ENCODE data around the gene CCDC154.

DNA sequence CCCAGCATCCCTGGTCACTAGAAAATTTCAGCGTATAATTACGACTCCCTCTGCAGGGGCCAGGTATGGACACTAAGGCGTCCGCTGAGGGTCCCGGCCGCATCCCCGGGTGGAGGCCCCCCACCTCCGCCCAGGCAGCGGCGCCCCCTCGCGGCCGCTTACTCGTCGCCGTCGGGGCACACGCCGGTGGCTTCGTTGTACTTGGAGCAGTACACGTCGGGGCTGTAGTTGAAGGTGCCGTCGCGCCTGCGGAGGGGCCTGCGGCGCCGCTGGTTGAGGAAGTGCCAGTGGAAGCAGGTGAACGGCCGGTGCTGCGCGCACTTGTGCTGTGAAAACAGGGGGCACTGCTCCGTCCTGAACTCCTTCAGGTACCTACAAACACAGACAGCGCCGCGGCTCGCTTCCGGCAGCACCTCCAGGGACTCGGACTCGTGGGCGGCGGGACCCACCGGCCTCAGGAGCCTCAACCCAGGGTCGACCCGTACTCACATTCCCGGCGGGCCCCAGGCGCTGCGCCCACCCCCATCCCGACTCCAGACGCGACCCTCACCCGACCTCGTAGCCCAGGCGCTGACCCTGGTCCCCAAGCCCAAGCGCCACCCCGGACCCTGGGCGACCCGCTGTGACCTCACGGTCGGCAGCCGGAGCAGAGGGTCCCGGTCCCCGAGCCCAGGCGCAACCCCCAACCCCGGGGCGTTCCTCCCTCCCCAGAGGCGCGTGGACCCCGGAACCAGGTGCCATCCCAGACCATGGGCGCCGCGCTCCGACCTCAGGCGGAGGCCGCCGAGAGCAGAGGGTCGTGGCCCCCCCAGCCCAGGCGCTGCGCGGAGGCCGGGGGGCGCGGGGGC lies 30.4 kb downstream of the CCDC154 start:
- TF ChIP-seq MAZ (IDR thresholded peaks at IDR 0.05; ENCODE audit: borderline replicate concordance, low read depth, low read length) (peak; percentile 43; the same call in 1 of the 2 replicates), RFX5 (IDR thresholded peaks at IDR 0.05; ENCODE audit: low read depth, low read length) (no peak), POLR2A (IDR thresholded peaks at IDR 0.05; ENCODE audit: low read depth, low read length) (no peak)
- TF ChIP-seq, protein P1, sequence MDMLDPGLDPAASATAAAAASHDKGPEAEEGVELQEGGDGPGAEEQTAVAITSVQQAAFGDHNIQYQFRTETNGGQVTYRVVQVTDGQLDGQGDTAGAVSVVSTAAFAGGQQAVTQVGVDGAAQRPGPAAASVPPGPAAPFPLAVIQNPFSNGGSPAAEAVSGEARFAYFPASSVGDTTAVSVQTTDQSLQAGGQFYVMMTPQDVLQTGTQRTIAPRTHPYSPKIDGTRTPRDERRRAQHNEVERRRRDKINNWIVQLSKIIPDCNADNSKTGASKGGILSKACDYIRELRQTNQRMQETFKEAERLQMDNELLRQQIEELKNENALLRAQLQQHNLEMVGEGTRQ (IDR thresholded peaks at IDR 0.05; ENCODE audit: low read depth, low read length): no peak
- TF ChIP-seq, protein P2, sequence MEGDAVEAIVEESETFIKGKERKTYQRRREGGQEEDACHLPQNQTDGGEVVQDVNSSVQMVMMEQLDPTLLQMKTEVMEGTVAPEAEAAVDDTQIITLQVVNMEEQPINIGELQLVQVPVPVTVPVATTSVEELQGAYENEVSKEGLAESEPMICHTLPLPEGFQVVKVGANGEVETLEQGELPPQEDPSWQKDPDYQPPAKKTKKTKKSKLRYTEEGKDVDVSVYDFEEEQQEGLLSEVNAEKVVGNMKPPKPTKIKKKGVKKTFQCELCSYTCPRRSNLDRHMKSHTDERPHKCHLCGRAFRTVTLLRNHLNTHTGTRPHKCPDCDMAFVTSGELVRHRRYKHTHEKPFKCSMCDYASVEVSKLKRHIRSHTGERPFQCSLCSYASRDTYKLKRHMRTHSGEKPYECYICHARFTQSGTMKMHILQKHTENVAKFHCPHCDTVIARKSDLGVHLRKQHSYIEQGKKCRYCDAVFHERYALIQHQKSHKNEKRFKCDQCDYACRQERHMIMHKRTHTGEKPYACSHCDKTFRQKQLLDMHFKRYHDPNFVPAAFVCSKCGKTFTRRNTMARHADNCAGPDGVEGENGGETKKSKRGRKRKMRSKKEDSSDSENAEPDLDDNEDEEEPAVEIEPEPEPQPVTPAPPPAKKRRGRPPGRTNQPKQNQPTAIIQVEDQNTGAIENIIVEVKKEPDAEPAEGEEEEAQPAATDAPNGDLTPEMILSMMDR (conservative IDR thresholded peaks at IDR 0.05; ENCODE audit: low read depth, low read length): peak; percentile 52
- TF ChIP-seq, protein P3, sequence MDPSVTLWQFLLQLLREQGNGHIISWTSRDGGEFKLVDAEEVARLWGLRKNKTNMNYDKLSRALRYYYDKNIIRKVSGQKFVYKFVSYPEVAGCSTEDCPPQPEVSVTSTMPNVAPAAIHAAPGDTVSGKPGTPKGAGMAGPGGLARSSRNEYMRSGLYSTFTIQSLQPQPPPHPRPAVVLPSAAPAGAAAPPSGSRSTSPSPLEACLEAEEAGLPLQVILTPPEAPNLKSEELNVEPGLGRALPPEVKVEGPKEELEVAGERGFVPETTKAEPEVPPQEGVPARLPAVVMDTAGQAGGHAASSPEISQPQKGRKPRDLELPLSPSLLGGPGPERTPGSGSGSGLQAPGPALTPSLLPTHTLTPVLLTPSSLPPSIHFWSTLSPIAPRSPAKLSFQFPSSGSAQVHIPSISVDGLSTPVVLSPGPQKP (IDR thresholded peaks at IDR 0.05; ENCODE audit: borderline replicate concordance, low read depth, low read length): no peak

All from IMR-90 (cell line).